ENCODE results near the gene COL1A2. TPM values are rescaled to one million over a fixed set of nuclear protein-coding genes. Genes with fewer than 3 reads are reported as not detected.

Gene COL1A2
- total RNA-seq: 170 TPM
- long read RNA-seq, transcript COL1A2-203 (4 exons, 1,123 nt): major isoform, 6 of 260 reads
- long read RNA-seq, partial matches to known transcripts: 108 of 260 reads
- long read RNA-seq, other reads (novel, unspliced or antisense): 146 of 260 reads

DNA sequence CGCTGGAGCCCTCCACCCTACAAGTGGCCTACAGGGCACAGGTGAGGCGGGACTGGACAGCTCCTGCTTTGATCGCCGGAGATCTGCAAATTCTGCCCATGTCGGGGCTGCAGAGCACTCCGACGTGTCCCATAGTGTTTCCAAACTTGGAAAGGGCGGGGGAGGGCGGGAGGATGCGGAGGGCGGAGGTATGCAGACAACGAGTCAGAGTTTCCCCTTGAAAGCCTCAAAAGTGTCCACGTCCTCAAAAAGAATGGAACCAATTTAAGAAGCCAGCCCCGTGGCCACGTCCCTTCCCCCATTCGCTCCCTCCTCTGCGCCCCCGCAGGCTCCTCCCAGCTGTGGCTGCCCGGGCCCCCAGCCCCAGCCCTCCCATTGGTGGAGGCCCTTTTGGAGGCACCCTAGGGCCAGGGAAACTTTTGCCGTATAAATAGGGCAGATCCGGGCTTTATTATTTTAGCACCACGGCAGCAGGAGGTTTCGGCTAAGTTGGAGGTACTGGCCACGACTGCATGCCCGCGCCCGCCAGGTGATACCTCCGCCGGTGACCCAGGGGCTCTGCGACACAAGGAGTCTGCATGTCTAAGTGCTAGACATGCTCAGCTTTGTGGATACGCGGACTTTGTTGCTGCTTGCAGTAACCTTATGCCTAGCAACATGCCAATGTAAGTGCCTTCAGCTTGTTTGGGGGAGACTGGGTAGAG lies at the start of gene COL1A2:
Gene COL1A2 (plus strand): TSS at position 459 of the 704 bp plus-strand sequence. CDS start 137 bp downstream, at position 596.
- intact Hi-C loops (cut with DNase I): loop anchor here (2.0 kb wide), 1 partner anchor 98 kb away; no protein-coding TSS in a partner anchor
- no peak for DNase-seq (ENCODE audit: low spot score)

DNA sequence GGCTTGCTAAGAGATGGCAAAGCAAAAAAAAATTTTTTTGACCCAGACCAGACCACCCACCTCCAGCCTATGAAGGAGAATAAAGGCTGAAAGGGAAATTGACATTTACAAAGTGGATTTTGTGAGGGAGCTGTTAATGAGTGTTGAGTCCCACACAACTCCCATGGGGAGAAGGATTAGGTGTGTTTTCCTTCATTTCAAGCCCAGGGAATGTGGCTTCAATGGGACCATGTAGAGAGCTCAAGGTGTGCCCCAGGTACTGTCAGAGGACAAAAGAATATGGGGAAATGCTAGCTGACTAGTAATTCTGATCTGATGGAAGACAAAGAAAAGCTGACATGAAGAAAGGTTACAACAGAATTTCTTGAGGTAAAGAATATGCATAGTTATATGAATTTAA lies 48.8 kb upstream of the COL1A2 start:
- intact Hi-C loops (cut with DNase I): no loop called here
- DNase-seq (ENCODE audit: low spot score): no peak

DNA sequence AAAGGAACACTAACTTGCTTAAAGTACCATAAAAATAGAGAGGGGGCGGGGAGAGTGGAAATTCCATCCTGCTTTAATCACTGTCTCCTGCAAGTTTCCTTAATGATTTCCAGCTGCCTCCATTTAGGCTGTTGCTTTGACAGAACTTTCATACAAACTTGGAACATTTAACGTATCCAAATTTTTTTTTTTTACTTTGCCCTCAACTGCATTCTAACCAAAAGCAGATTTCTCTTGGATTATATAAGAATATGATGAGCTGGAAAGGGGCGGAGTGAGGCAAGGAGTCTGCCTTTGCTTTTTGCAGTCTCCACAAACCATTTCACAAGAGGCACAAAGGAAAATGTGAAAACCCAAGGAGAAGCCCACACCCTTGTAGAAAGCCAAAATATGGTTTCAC lies 46.6 kb upstream of the COL1A2 start:
- no peak for DNase-seq (ENCODE audit: low spot score)
- intact Hi-C loops (cut with DNase I): no loop called here

DNA sequence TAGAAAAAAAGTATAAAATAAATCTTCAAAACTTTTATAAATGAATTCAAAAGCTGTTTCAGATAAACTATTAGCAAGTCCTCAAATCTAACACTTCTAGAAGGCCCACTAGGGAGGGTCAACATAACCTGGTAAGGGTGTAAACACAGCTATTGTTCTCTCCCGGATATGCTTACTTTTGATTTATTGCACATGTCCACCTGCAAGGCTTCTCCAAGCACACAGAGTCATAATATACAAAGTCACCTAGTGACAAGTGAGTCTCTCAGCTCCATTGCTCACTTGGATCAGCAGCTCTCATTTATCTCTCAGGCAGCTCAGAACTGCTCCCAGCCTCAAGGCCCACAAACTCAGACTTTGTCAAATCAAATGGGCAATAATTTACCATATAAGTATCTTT lies 44.0 kb upstream of the COL1A2 start:
- intact Hi-C loops (cut with DNase I): no loop called here
- no peak for DNase-seq (ENCODE audit: low spot score)

DNA sequence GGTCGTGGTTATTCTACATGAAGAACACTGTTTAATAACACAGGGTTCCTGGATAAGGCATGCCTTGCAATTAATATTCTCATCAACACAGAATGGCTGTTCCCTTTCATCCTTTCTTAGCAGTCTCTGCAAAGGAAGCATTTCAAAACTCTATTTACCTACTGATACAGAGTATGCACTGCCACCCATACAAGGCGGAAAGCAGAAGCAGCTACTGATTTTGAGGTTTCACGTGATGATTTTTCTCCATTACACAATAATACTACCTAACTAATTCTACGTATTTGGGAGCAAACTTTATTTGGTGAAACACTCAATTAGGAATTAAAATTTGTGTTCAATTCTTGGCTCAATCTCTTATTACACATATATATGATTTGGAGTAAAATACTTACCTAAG lies 43.0 kb upstream of the COL1A2 start:
- intact Hi-C loops (cut with DNase I): no loop called here
- DNase-seq (ENCODE audit: low spot score): no peak

DNA sequence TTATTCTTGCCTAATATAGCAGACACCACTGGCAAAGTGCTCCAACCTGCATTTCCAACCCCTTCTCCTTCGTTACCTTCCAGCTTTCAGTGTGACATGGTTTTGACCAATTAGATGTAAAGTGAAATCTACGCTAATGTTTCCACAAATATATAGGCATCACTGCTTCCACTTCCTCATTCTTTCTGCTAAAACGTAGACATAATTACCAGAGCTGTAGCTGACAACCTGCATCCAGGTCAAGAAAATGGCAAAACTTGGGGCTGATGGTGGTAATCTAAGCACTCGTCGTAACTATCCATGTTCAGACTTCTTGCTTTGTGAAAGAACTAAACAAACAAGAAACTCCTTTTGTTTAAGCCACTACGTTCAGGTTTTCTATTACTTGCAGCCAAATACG lies 41.8 kb upstream of the COL1A2 start:
- DNase-seq (ENCODE audit: low spot score): no peak
- intact Hi-C loops (cut with DNase I): no loop called here

DNA sequence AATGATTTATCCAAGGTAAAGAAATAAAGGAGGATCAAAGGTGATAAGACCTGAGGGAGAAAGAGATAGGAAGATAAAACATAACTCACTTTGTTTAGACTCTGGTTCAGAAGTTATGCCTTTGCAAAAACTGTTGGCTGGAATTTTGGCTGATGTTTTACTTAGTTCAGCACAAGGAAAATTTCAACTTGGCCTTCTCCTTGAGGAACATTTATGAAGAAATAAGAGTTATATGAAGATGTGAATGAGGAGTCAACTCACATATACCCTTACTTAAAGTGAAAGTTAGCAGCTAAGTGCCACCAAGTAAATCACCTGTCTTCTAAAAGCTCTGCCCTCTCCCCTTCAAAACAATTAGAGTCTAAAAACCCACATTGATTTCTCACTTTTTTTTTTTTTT lies 39.7 kb upstream of the COL1A2 start:
- intact Hi-C loops (cut with DNase I): no loop called here
- DNase-seq (ENCODE audit: low spot score): no peak

DNA sequence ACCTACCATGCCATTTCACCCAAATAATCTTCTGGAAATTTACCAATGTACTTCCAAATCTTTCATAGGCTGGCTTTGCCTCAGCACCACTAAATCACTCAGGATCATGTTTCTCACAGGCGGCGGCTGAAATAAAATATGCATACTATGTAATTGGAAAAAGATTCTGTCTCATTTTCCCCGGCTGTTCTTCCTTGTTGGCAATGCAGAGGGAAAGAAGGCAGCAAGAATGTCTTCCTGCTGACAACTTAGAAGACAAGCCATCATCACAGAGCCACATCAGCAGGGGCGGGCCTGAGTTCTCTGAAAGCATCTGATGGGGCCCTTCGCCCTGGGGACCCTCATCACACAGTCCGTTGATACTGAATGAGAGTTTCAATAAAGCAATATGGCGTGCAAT lies 39.2 kb upstream of the COL1A2 start:
- intact Hi-C loops (cut with DNase I): no loop called here
- DNase-seq (ENCODE audit: low spot score): no peak

DNA sequence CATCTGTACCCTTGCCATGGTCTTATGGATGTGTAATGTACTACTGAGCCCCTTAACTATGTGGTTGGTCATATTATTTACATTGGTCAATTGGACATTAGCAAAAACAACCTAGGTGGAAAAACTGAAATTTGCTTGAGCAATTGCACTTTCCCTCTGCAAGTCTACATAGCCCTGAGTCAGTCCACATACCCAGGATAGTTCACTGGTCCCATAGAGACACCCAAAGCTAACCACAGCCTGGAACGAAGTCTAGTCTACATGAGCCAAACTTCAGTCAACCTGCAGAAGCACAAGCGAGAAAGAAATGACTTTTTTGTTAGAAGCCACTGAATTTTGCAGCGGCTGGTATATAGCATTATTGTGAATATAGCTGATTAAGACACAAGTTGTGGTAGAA lies 37.6 kb upstream of the COL1A2 start:
- intact Hi-C loops (cut with DNase I): no loop called here

DNA sequence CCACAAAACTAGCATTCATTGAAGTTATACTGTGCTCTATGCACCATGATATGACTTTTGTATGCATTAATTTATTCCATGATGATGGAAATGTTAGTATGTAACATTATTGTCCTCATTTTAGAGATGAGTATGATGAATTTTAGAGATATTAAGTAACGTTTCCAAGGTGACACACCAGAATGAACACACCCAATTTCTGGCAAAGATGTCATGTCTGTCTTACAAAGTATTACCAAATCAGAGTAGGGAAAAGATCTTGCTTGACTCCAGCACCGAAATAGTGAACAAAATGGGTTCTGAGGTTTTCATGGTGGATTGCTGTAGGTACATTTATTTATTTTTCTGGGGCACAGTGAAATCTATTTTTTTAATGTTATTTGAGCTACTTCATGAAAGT lies 33.8 kb upstream of the COL1A2 start:
- intact Hi-C loops (cut with DNase I): no loop called here

More for the DNA sequence above, 37.6 kb upstream of the COL1A2 start:
- DNase-seq (ENCODE audit: low spot score): no peak

DNA sequence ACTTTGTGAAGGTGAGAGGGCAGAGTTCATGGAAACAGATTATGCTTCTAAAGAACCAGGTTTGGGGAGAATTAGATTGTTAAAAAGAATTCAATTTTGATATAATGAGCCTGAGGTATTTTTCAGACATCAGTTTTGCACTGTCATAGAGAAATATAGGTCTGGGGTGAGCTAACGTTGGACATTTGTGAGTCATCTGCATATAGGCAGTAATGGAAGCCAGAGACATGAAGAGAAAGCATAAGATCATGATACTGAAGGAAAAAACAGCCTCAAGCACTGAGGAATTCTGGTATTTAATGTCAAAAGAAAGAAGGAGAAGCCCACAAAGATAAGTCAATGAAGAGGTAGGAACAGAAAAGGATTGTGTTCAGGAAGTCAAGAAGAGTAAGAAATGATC lies 32.4 kb upstream of the COL1A2 start:
- no peak for DNase-seq (ENCODE audit: low spot score)
- intact Hi-C loops (cut with DNase I): no loop called here

More for the DNA sequence above, 33.8 kb upstream of the COL1A2 start:
- DNase-seq (ENCODE audit: low spot score): no peak

DNA sequence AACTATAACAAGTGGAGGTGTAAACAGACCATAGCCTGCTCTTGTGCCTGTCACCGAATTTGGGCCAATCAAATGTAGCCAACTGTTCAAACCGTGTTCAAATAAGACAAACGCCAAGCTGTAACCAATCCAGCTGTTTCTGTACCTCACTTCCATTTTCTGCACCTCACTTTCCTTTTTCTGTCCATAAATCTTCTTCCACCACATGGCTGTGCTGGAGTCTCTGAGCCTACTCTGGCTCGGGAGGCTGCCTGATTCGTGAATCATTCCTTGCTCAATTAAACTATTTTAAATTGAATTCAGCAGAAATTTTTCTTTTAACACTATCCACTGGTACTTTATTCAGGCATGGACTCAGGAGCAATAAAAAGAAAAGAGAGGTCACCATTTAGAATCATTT lies 29.9 kb upstream of the COL1A2 start:
- DNase-seq (ENCODE audit: low spot score): no peak
- intact Hi-C loops (cut with DNase I): no loop called here

DNA sequence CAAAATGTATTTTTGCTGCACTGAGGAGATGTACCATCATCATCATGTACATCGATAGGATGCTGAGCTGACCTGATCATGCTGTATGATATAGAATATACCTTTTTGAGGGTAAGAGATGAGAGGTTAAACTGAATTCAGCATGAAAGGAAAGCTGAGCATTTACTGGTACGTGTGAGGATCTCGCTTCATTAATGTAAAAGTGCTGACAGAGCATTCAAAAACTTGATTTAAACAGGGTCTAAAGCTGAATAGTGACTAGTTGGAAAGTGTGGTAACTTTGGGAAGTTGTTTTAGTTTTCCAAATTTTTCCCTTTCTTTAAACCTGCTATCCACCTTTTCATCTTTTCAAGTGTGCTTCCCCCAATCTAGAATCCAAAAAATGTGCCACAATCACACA lies 28.5 kb upstream of the COL1A2 start:
- DNase-seq (ENCODE audit: low spot score): no peak
- intact Hi-C loops (cut with DNase I): no loop called here

DNA sequence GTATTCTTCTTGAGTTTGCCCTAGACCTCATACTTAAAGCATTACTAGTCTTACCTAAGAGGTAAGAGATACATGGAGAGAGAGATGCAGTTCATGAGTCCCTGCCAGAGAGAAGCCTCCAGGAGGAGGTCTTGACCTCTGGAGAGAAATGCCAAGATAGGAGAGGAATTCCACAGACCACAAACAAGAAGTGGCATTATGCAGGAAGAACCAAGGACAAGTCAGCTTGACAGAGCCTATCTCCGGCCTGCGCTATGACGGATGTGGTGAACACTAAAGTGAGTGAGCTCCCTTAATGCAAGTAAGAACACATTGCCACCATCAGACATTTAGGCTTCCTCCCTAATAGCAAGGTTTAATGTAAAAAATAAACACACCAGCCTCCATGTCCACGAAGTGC lies 27.9 kb upstream of the COL1A2 start:
- DNase-seq (ENCODE audit: low spot score): no peak
- intact Hi-C loops (cut with DNase I): no loop called here

DNA sequence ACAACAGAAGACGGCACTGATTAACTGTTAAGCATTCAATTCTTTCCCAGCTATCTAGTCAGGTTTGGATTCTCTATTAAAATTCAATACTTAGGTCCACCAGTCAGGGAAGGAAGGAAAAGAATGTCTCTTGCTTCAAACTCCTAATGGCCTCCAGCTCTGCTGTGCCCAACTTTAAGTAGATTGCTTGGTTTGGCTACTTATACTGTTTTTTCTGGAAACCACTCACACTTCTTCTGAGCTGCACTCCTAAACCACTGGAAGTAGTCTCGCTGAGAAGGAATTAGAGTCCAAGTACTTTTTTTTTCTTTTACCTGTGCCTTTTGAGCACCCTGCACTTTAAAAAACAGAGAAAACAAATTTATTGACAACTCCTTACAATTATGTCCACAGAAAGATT lies 26.7 kb upstream of the COL1A2 start:
- intact Hi-C loops (cut with DNase I): no loop called here
- DNase-seq (ENCODE audit: low spot score): no peak

DNA sequence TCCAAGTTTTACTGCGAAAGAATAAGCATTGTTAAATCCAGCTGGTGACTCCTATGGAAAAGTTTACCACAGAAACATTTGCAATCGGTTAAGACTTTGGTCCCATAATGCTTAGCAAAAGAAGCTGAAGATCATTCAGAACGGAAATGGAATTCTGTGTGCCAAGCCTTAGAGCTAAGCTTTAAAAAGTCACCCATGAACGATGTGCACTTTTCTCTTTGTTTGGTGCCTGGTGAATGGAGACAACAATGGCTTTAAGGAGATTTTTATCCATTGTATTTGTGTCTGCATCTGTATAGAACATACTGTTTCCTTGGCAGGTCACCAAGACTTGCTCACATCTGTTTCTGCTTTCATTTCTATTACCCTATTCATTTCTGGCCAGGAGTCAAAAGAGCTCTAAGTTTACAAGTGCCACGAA lies 26.3 kb upstream of the COL1A2 start:
- intact Hi-C loops (cut with DNase I): no loop called here
- DNase-seq (ENCODE audit: low spot score): no peak

DNA sequence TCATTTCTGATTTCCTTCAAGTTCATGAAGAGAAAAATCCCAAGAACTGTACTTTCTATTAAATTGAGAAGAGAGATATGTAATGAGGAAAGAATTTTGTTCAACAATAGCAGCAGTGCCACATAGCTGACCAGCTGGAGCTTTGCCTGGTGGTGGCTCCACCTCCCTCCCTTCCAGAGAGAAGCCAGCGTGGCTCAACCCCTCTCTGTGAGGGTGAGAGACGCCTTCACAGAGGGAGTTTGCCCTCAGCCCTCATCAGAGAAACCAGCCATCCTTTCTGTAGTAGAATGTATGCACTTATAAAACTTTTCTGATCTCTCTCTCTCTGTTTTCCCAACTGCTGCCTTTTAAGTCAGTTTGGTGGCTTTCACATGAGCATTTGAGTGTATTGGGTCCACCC lies 20.5 kb upstream of the COL1A2 start:
- intact Hi-C loops (cut with DNase I): loop anchor here (2.0 kb wide), 1 partner anchor 75 kb away; no protein-coding TSS in a partner anchor
- peak; percentile 83 for DNase-seq (ENCODE audit: low spot score)

DNA sequence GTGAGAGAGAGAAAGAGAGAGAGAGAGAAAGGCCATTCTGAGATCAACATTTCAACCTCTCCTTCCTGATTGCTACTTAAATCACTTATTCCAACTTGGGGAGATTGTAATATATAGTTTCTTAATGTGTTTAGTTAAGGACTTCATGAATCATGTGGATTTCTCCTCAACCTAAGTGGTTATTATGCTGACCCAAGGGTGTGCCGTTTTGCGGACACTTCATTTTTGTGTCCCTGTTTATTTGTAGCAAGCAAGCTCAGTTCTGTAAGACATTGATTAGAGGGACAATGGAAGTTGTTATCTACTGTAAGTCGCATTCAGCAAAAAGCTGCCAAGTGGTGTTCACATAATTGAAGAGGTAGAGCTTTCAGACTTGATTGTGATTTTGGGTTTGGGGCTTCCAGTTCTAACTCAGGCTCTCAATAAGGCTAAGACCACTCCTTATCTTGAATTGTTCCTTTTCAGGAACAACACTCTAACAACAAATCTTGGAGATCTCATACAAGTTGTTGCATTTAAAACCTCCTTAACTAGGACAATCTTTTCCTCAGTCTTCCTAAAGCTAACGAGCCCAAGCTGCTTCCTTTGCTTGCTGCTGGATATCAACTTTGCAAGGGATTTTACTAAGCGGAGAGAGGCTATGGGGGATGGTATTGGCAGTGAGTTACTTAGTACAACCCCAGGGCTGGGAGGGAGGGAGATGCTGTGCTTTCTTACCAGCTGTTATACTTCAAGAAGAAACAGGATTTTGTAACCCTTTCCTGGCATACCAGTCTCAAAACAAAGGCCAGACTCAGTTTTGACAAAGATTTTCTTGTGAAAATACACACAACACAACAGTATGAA lies 19.8 kb upstream of the COL1A2 start:
- intact Hi-C loops (cut with DNase I): loop anchor here (2.0 kb wide), 1 partner anchor 76 kb away; no protein-coding TSS in a partner anchor
- DNase-seq (ENCODE audit: low spot score): no peak

DNA sequence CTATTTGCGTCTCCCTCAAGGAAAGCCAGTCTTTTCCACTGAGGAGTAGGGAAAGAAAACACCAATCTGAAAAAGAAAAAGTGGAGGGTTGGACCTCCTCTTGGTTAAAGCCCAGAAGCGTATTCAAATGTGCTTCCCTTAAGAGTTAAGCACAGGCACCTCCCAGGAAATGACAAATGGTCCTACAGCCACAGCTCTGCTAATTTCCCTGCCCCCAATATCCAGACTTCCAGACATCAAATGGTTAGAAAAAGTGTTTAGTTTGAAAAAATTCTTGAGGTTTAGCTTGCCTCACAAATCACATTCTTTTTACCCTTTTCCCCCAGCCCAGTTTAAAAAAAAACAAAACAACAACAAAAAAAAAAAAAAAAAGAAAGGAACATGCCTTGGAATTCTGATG lies 19.0 kb upstream of the COL1A2 start:
- no peak for DNase-seq (ENCODE audit: low spot score)
- intact Hi-C loops (cut with DNase I): loop anchor here (2.0 kb wide), 1 partner anchor 77 kb away; no protein-coding TSS in a partner anchor

DNA sequence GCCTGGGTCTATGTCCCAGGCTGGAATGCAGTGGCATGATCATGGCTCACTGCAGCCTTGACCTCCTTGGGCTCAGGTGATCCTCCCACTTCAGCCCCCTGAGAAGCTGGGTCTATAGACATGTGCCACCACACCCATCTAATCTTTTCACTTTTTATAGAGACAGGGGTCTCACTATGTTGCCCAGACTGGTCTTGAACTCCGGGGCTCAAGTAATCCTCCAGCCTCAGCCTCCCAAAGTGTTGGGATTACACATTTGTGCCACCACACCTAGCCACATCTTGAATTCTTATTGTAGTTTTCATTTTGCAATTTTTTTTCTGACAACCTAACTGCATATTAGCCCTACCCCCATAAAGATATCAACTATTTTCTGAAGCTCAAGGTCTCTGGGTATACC lies 18.4 kb upstream of the COL1A2 start:
- no peak for DNase-seq (ENCODE audit: low spot score)
- intact Hi-C loops (cut with DNase I): no loop called here

DNA sequence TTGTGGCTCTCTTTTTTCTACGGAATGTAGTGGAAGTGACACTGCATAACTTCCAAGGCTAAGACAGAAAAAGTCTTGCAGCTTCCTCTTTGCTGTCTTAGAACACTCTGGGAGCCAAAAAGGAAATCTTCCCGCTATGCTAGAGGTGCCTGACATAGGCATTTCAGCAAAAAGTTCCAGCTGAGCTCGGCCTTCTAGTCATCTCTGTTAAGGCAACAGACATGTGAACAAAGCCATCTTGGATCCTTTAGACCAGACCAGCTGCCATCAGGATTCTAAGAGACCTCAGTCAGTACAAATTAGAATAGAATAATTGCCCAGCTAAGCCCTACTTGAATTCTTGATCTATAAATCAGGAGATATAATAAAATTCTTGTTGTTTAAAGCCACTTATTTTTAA lies 16.3 kb upstream of the COL1A2 start:
- DNase-seq (ENCODE audit: low spot score): no peak

More for the DNA sequence above, 16.3 kb upstream of the COL1A2 start:
- intact Hi-C loops (cut with DNase I): no loop called here
